ENCODE measurements around the gene PAWR.
"Not testable (repeated sequence)": the region's sequence is repeated elsewhere in the genome, so short reads cannot be mapped to it uniquely, and the experiment has no call there.

Gene PAWR

GRCh38 chr12:79686171-79686570, 4.6 kb downstream of the PAWR start:
- FAIRE-seq, result no peak

- no peak for FAIRE-seq
Observed at GRCh38 chr12:79685068-79685467, 5.7 kb downstream of the PAWR start.

- FAIRE-seq, result not testable (repeated sequence)
Observed at GRCh38 chr12:79684338-79684737, 6.4 kb downstream of the PAWR start.

GRCh38 chr12:79682593-79682992, 8.2 kb downstream of the PAWR start:
- no peak for FAIRE-seq

- no peak for FAIRE-seq
Observed at GRCh38 chr12:79681008-79681590, 9.7 kb downstream of the PAWR start.

- FAIRE-seq, result no peak
Observed at GRCh38 chr12:79680051-79680450, 10.7 kb downstream of the PAWR start.

GRCh38 chr12:79678306-79678705, 12.5 kb downstream of the PAWR start:
- no peak for FAIRE-seq

GRCh38 chr12:79677672-79678071, 13.1 kb downstream of the PAWR start:
- FAIRE-seq, result no peak

GRCh38 chr12:79676579-79676978, 14.2 kb downstream of the PAWR start:
- no peak for FAIRE-seq

- FAIRE-seq, result no peak
Observed at GRCh38 chr12:79674629-79675028, 16.1 kb downstream of the PAWR start.

- FAIRE-seq, result no peak
Observed at GRCh38 chr12:79673354-79673753, 17.4 kb downstream of the PAWR start.

GRCh38 chr12:79668113-79668512, 22.7 kb downstream of the PAWR start:
- FAIRE-seq, result no peak

- FAIRE-seq, result no peak
Observed at GRCh38 chr12:79665212-79665887, 25.4 kb downstream of the PAWR start.

GRCh38 chr12:79664518-79664917, 26.2 kb downstream of the PAWR start:
- no peak for FAIRE-seq

GRCh38 chr12:79662046-79662811, 28.5 kb downstream of the PAWR start:
- no peak for FAIRE-seq

GRCh38 chr12:79661629-79662028, 29.1 kb downstream of the PAWR start:
- no peak for FAIRE-seq

GRCh38 chr12:79659961-79660431, 30.8 kb downstream of the PAWR start:
- no peak for FAIRE-seq

GRCh38 chr12:79658221-79658620, 32.5 kb downstream of the PAWR start:
- no peak for FAIRE-seq

- no peak for FAIRE-seq
Observed at GRCh38 chr12:79657136-79657535, 33.6 kb downstream of the PAWR start.

GRCh38 chr12:79655036-79655435, 35.7 kb downstream of the PAWR start:
- FAIRE-seq, result no peak

GRCh38 chr12:79652521-79652920, 38.2 kb downstream of the PAWR start:
- FAIRE-seq, result no peak

- FAIRE-seq, result no peak
Observed at GRCh38 chr12:79650440-79650839, 40.3 kb downstream of the PAWR start.

- FAIRE-seq, result no peak
Observed at GRCh38 chr12:79648881-79649280, 41.9 kb downstream of the PAWR start.

GRCh38 chr12:79646843-79647242, 43.9 kb downstream of the PAWR start:
- not testable (repeated sequence) for FAIRE-seq

Measured in TTC549 (cell line).